Subcutaneous adipose tissue (tissue), 4 donors: ENCODE results near the gene ADAMTS12. TPM values are rescaled to one million over a fixed set of nuclear protein-coding genes. Genes with fewer than 3 reads are reported as not detected.

ENCODE experiments used
- CTCF ChIP-seq: fragments of 450-650 bp; IDR thresholded peaks from one replicate; pipeline ENCODE4 v1.5.1; 2016; ENCODE audit warnings: low read depth, mild to moderate bottlenecking, control low read depth, antibody characterized with exemption, moderate library complexity
- total RNA-seq, 4 donors: library from RNA; depleted of rRNA; stranded (reverse); fragments of >200 nt; gene quantifications; one replicate each; pipeline ENCODE4 v1.1.0, GENCODE V29; 2016

Gene ADAMTS12
- total RNA-seq, 4 donors from 2014 or later = 13.8 to 49.4 (median 20.2) TPM

DNA sequence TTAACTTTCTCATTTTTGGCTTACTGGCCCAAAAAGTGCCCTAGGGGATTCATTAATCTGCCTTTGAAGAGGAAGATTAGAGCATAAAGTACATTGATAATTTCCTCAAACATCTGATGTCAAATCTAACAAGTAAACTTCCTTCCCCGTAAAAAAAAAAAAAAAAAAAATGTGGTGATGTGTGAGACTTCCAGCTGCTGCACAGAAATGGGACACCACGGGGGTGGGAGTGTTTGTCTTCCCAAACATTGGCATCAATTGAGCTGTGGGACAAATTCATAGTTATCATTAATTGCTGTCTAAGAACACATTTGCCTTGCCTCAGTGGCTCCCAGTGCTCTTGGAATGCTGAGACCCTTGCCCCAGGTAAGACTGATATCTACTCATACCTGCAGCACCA lies 149.6 kb downstream of the ADAMTS12 start:
- no peak for TF ChIP-seq CTCF

DNA sequence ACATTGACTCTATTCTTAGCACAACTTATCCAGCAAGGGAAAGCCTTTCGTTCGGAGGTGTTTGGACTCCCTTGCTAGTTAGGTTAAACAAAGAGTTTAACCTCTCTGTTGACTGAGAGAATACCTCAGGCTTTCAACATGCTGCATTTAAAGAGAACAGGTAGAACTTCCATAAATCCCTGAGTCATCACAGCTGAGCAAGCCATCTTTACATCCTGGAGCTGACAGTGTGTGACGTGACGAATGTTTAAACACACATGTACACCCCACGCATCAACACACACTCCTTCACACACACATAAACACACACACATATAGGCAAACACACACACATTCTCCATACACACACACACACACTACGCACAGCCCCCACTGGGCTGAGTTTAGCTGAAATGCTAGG lies 152.8 kb downstream of the ADAMTS12 start:
- no peak for TF ChIP-seq CTCF

GRCh38 chr5:33738097-33738496 lies 153.7 kb downstream of the ADAMTS12 start:
- TF ChIP-seq CTCF = no peak

GRCh38 chr5:33737697-33738096 lies 154.1 kb downstream of the ADAMTS12 start:
- TF ChIP-seq CTCF = no peak

GRCh38 chr5:33737284-33737683 lies 154.5 kb downstream of the ADAMTS12 start:
- TF ChIP-seq CTCF = no peak

GRCh38 chr5:33736510-33736909 lies 155.3 kb downstream of the ADAMTS12 start:
- no peak for TF ChIP-seq CTCF

- no peak for TF ChIP-seq CTCF
Observed at GRCh38 chr5:33735072-33735471, 156.7 kb downstream of the ADAMTS12 start.
